ENCODE measurements around the gene TEK.

TEK gene

DNA sequence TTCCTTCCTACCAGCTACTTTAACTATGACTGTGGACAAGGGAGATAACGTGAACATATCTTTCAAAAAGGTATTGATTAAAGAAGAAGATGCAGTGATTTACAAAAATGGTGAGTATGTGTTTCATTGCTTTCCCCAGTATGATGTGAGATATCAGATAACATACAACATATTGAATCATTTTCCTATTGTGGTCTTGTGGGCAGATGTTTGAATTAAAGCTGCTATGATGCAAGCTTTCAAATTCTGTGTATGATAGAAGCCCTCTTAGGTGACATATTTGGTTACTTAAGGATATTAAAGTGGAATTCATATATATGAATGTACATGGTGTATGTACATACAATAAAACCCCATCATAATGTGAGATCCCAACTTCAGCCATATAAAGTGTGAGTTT lies 59.5 kb downstream of the TEK start:
- no peak overlapping the region for H3K4me3 ChIP-seq (ENCODE audit: low read depth, low read length)
- DNase-seq (ENCODE audit: low read depth): no peak
- no peak for TF ChIP-seq CTCF (IDR thresholded peaks at IDR 0.05; ENCODE audit: control insufficient read depth, extremely low read depth, insufficient read depth)

DNA sequence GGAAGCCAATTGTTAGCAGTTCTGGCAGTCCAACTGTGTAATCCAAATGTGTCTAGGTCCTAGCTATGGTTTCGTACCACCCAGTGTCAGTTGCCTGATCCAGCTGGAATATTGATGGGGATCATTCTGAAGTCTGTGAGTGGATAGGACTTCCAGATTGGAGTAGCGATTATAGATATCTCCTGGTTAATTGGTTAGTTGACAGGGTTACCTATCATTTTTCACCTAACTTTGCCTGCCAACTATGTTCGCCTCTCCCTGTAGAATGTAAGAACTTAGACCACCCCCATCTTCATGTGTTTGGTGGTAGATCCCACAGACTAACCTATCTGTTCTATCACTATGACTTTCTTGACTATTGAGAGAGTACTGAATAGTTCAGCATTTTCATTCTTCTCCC lies 59.9 kb downstream of the TEK start:
- no peak overlapping the region for H3K4me3 ChIP-seq (ENCODE audit: low read depth, low read length)
- no peak for DNase-seq (ENCODE audit: low read depth)
- no peak for TF ChIP-seq CTCF (IDR thresholded peaks at IDR 0.05; ENCODE audit: control insufficient read depth, extremely low read depth, insufficient read depth)

- no peak overlapping the region for H3K4me3 ChIP-seq (ENCODE audit: low read depth, low read length)
- TF ChIP-seq CTCF (IDR thresholded peaks at IDR 0.05; ENCODE audit: control insufficient read depth, extremely low read depth, insufficient read depth): no peak
- DNase-seq (ENCODE audit: low read depth): no peak
These were observed 67.9 kb downstream of the TEK start for GRCh38 chr9:27176971-27177370.

- no peak overlapping the region for H3K4me3 ChIP-seq (ENCODE audit: low read depth, low read length)
- TF ChIP-seq CTCF (IDR thresholded peaks at IDR 0.05; ENCODE audit: control insufficient read depth, extremely low read depth, insufficient read depth): no peak
- no peak for DNase-seq (ENCODE audit: low read depth)
These were observed 70.3 kb downstream of the TEK start for GRCh38 chr9:27179245-27179865.

GRCh38 chr9:27181381-27181780 lies 72.4 kb downstream of the TEK start:
- no peak for DNase-seq (ENCODE audit: low read depth)

DNA sequence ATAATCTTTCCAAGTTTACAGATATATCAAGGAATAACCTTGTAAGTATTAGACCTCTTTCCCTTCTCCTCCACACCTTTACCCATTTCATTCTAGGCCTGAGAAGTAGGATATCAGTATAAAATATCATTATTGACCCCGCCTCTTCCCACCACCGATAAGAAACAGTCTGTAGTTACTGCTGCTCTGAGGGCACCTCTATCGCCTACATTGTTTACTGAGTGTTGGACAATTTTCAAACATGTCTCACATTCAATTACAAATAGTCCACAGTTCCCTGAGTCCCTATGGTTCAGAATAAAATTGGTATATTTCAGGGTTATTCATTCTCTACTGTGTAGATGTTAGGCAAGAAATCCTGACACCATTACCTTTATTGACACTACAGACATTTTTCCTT lies 73.4 kb downstream of the TEK start:
- no peak for DNase-seq (ENCODE audit: low read depth)
- H3K4me3 ChIP-seq (ENCODE audit: low read depth, low read length): no peak overlapping the region
- no peak for TF ChIP-seq CTCF (IDR thresholded peaks at IDR 0.05; ENCODE audit: control insufficient read depth, extremely low read depth, insufficient read depth)

More at GRCh38 chr9:27181381-27181780, 72.4 kb downstream of the TEK start:
- TF ChIP-seq CTCF (IDR thresholded peaks at IDR 0.05; ENCODE audit: control insufficient read depth, extremely low read depth, insufficient read depth): no peak
- no peak overlapping the region for H3K4me3 ChIP-seq (ENCODE audit: low read depth, low read length)

DNA sequence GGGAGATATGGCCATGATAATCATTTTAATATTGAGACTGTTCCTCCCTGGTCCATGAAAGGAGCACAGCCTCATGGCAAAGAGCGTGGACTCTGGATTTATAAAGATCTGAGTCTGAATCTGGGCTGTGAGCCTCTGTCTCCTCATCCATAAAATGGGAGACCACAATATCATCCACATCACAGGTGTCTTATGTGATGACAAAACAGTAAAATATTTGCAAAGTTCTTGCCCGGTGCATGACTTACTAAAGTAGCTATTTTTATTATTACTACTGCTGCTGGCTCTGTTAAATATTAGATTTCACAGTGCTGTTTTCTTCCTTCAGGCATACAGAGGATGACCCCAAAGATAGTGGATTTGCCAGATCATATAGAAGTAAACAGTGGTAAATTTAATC lies 74.1 kb downstream of the TEK start:
- DNase-seq (ENCODE audit: low read depth): no peak
- no peak for TF ChIP-seq CTCF (IDR thresholded peaks at IDR 0.05; ENCODE audit: control insufficient read depth, extremely low read depth, insufficient read depth)
- no peak overlapping the region for H3K4me3 ChIP-seq (ENCODE audit: low read depth, low read length)

All from LNCaP clone FGC (cell line).